MCF 10A (cell line): ENCODE measurements around the gene CYP4F8. TPM values are rescaled to one million over a fixed set of nuclear protein-coding genes. Genes with fewer than 3 reads are reported as not detected.

Source experiments
- BruUV-seq: library from RNA; stranded (reverse); fragments of 400-500 nt; replicated peaks from 2 replicates; lab custom pipeline; 2021; lab: Mats Ljungman, UMichigan
- CTCF ChIA-PET: fragments of 300-600 bp; sonication (Branson Sonifier 250); formaldehyde crosslinking; extraction: SDS; loops from one replicate; lab custom pipeline; 2021; ENCODE audit warnings: antibody characterized with exemption, inconsistent platforms; lab: Yijun Ruan, JAX
- POLR2A ChIA-PET: fragments of 300-600, 350-650 bp; sonication (Branson Sonifier 250); formaldehyde crosslinking; extraction: SDS; loops from one replicate; lab custom pipeline; 2020; ENCODE audit warnings: antibody characterized with exemption, inconsistent platforms; lab: Yijun Ruan, JAX
- DNase-seq: peaks from one replicate; pipeline ENCODE4 v3.0.0-alpha.2; 2018; ENCODE audit not compliant: unreplicated experiment
- H3K27ac Mint-ChIP-seq: one replicate; pipeline ENCODE4 v1.8.0; 2022; ENCODE audit warnings: mild to moderate bottlenecking, low read depth, mixed read lengths; ENCODE audit not compliant: unreplicated experiment
- H3K27me3 Mint-ChIP-seq: one replicate; pipeline ENCODE4 v1.8.0; 2022; ENCODE audit warnings: mixed read lengths; ENCODE audit not compliant: insufficient read depth, unreplicated experiment
- H3K36me3 Mint-ChIP-seq: one replicate; pipeline ENCODE4 v1.8.0; 2022; ENCODE audit warnings: mild to moderate bottlenecking, moderate library complexity, mixed read lengths; ENCODE audit not compliant: insufficient read depth, unreplicated experiment
- H3K4me1 Mint-ChIP-seq: one replicate; pipeline ENCODE4 v1.8.0; 2022; ENCODE audit warnings: mixed read lengths; ENCODE audit not compliant: insufficient read depth, unreplicated experiment
- H3K4me3 Mint-ChIP-seq: one replicate; pipeline ENCODE4 v1.8.0; 2022; ENCODE audit warnings: mild to moderate bottlenecking, moderate library complexity, mixed read lengths; ENCODE audit not compliant: unreplicated experiment
- H3K9me3 Mint-ChIP-seq: one replicate; pipeline ENCODE4 v1.8.0; 2022; ENCODE audit warnings: mixed read lengths; ENCODE audit not compliant: unreplicated experiment
- CTCF ChIP-seq: fragments of 200-600 bp; IDR thresholded peaks from one replicate; pipeline ENCODE4 v1.8.0; 2022; ENCODE audit warnings: antibody characterized with exemption, mild to moderate bottlenecking; ENCODE audit not compliant: unreplicated experiment
- intact Hi-C: fragments of 100-400 bp; cut with micrococcal nuclease; formaldehyde crosslinking; loops from 2 replicates; pipeline ENCODE4 v1.14.1; 2022
- total RNA-seq: library from RNA; stranded (reverse); gene quantifications from 2 replicates; pipeline ENCODE4 v1.2.3, GENCODE V29; 2022

The CYP4F8 gene
- total RNA-seq, 1 experiment from 2014 or later = not detected

DNA sequence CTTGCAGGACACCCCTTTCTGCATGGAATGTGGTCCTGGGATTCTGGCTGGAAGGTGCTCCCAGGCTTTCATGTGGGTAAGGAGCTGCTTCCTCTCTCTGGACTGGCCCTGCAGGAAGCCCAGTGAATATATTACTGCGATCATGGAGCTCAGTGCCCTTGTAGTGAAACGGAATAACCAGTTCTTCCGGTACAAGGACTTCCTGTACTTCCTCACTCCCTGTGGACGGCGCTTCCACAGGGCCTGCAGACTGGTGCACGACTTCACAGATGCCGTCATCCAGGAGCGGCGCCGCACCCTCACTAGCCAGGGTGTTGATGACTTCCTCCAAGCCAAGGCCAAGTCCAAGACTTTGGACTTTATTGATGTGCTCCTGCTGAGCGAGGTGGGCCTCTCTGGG is 8.0 kb downstream of the CYP4F8 start:
- intact Hi-C loops = no loop called here
- ChIA-PET CTCF (interaction anchor here (1.3 to 1.6 kb wide), 2 partner anchors 18 to 41 kb away, joined by 3 to 6 read pairs; no protein-coding TSS in a partner anchor), POLR2A (no interaction called here)
- no peaks in the 10 kb centered on the region for H3K36me3 Mint-ChIP-seq
- no peaks in the 10 kb centered on the region for H3K4me1 Mint-ChIP-seq
- no peak for TF ChIP-seq CTCF
- H3K4me3 Mint-ChIP-seq = no peak overlapping the region
- no peak for DNase-seq
- H3K27me3 Mint-ChIP-seq = no peaks in the 10 kb centered on the region
- no peak overlapping the region for H3K27ac Mint-ChIP-seq
- BruUV-seq = no TSS peak
- peaks cover 28% of the 10 kb centered on the region for H3K9me3 Mint-ChIP-seq

- H3K4me1 Mint-ChIP-seq = no peaks in the 10 kb centered on the region
- CTCF ChIA-PET = interaction anchor here (0.9 to 1.6 kb wide), 4 partner anchors 9 to 186 kb away, joined by 3 to 6 read pairs (median 4); no protein-coding TSS in a partner anchor
- DNase-seq = no peak
- H3K4me3 Mint-ChIP-seq = no peak overlapping the region
- H3K27me3 Mint-ChIP-seq = no peaks in the 10 kb centered on the region
- no peaks in the 10 kb centered on the region for H3K36me3 Mint-ChIP-seq
- H3K9me3 Mint-ChIP-seq = peaks cover 21% of the 10 kb centered on the region
- intact Hi-C loops = no loop called here
- TF ChIP-seq CTCF = no peak
- BruUV-seq = no TSS peak
- H3K27ac Mint-ChIP-seq = no peak overlapping the region
- POLR2A ChIA-PET = no interaction called here
Measured at GRCh38 chr19:15623711-15624318, 8.8 kb downstream of the CYP4F8 start.

DNA sequence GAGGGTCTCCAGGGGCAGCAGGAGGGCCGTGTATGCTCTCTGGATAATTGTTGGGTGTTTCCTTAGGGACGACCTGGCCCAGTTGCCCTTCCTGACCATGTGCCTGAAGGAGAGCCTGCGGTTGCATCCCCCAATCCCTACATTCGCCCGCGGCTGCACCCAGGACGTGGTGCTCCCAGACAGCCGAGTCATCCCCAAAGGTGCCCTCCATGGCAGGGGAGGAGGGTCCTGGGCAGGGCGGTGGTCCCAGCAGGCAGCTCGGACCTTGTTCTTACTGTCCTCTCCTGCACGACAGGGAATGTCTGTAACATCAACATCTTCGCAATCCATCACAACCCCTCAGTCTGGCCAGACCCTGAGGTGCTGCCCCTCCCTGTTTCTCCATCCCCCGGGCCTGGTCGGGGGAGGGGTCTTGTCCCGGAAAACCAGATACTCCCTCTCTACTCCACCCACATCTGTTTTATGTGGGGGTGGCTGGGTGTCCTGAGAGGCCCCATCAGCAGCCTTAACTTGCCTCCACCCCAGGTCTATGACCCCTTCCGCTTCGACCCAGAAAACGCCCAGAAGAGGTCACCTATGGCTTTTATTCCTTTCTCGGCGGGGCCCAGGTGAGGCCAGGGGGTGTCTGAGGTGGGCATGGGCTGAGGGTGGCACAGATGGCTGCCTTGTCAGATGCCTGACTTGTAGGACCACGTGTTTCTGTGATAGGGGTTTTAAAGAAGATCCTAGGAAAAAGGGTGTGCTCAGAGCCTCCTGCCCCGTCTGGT is 13.4 kb downstream of the CYP4F8 start:
- TF ChIP-seq CTCF = no peak
- intact Hi-C loops = loop anchor here (1.0 to 5.0 kb wide), 5 partner anchors 182 to 557 kb away; partner anchors contain the start of gene FAM32A
- Mint-ChIP-seq H3K27ac (no peak overlapping the region), H3K9me3 (no peaks in the 10 kb centered on the region), H3K4me3 (no peak overlapping the region), H3K27me3 (no peaks in the 10 kb centered on the region), H3K4me1 (no peaks in the 10 kb centered on the region), H3K36me3 (no peaks in the 10 kb centered on the region)
- DNase-seq = no peak
- CTCF ChIA-PET = interaction anchor here (0.6 to 3.5 kb wide), 6 partner anchors 12 to 551 kb away, joined by 3 to 22 read pairs (median 6); partner anchors contain the start of gene CYP4F3
- POLR2A ChIA-PET = no interaction called here
- BruUV-seq = no TSS peak
